Heart left ventricle (tissue), 16 donors: ENCODE data around the gene PDE3A. TPM values are rescaled to one million over a fixed set of nuclear protein-coding genes. Genes with fewer than 3 reads are reported as not detected.

Experiments
- ATAC-seq, 4 donors: fragments of 200-7000 bp; cut with Tn5 transposase; one replicate each; pipeline ENCODE4 v1.9.1; 2020 to 2022; ENCODE audit warnings: moderate library complexity in 4 of 4, mild to moderate bottlenecking in 3 of 4, moderate number of reproducible peaks in 1 of 4
- DNase-seq, 5 donors: peaks; one replicate each; pipeline ENCODE4 v3.0.0-alpha.2; 2020
- H3K27ac ChIP-seq, 12 donors: fragments of 200-600 bp; sonication (generic) in 4 of 12; one replicate each; pipeline versions ENCODE4 v1.5.0 to v1.8.0; 2016 to 2022; ENCODE audit warnings: mild to moderate bottlenecking in 2 of 12
- H3K27me3 ChIP-seq, 9 donors: fragments of 200-600 bp; sonication (generic) in 2 of 9; one replicate each; pipeline versions ENCODE4 v1.5.1 to v1.8.0; 2016 to 2022; ENCODE audit warnings: mild to moderate bottlenecking in 3 of 9
- H3K36me3 ChIP-seq, 9 donors: fragments of 200-600 bp; sonication (generic) in 2 of 9; one replicate each; pipeline versions ENCODE4 v1.5.0 to v1.8.0; 2018 to 2022; ENCODE audit warnings: mild to moderate bottlenecking in 2 of 9
- H3K4me1 ChIP-seq, 12 donors: fragments of 200-600 bp; sonication (generic) in 4 of 12; one replicate each; pipeline versions ENCODE4 v1.5.0 to v1.8.0; 2016 to 2022; ENCODE audit warnings: mild to moderate bottlenecking in 3 of 12
- H3K4me3 ChIP-seq, 12 donors: fragments of 200-600 bp; sonication (generic) in 4 of 12; one replicate each; pipeline versions ENCODE4 v1.5.0 to v1.8.0; 2017 to 2022; ENCODE audit warnings: mild to moderate bottlenecking in 9 of 12, moderate library complexity in 4 of 12
- H3K9me3 ChIP-seq, 12 donors: fragments of 200-600 bp; sonication (generic) in 4 of 12; one replicate each; pipeline versions ENCODE4 v1.5.0 to v1.8.0; 2016 to 2022; ENCODE audit warnings: mild to moderate bottlenecking in 1 of 12
- CTCF ChIP-seq, 12 donors: fragments of 200-600 bp; sonication (generic) in 4 of 12; IDR thresholded peaks; one replicate each; pipeline versions ENCODE4 v1.5.0 to v1.8.0; 2018 to 2022; ENCODE audit warnings: antibody characterized with exemption in 12 of 12, mild to moderate bottlenecking in 5 of 12
- POLR2A ChIP-seq, 2 donors: fragments of 450-650 bp; IDR thresholded peaks; one replicate each; pipeline ENCODE4 v1.6.1; 2017; ENCODE audit warnings: antibody characterized with exemption in 2 of 2, mild to moderate bottlenecking in 2 of 2, moderate library complexity in 2 of 2
- WGBS, 4 donors: extraction: QIAGEN DNeasy Blood & Tissue Kit in 2 of 4; methylation state at CpG; one replicate each; pipeline versions ENCODE4 v1.1.5 to v1.1.7; 2013 to 2018; 5-methylcytosine and 5-hydroxymethylcytosine counted together
- intact Hi-C, 10 donors: fragments of 100-400 bp; cut with DNase I; formaldehyde crosslinking; loops; one replicate each; pipeline versions ENCODE4 v1.11.1 to v1.14.2; 2022
- polyA plus RNA-seq, 2 donors: library from polyadenylated mRNA; stranded (reverse); fragments of 200-250 nt; gene quantifications; one replicate each; pipeline ENCODE4 v1.2.3, GENCODE V29; 2013
- total RNA-seq, 9 donors: library from RNA; depleted of rRNA in 2 of 9; stranded (reverse); fragments of >200 nt in 2 of 9; fragmentation: NEBNext Ultra II Directional in 3 of 9; extraction: Animal tissue kit (Norgen Biotek cat#: 25700) in 3 of 9; gene quantifications; one replicate each; pipeline versions ENCODE4 v1.1.0 to v1.2.4, GENCODE V29; 2016 to 2023
- donor health status: ischemic (EF 13 %, LVEDD 7.1; RV severe dilation, severe dysfunction).
- donor health status: healthy with polysubstance abuse.
- donor health status: DM: no; HTN: yes; CAD: no.
- donor health status: DM: no; HTN: no; CAD: no.
- donor health status: ischemic (EF 25% LVEDD 6.9; RV normal size, moderate dysfunction).
- donor health status: ischemic (EF 25% LVEDD 5.7; RV mildly dilated, moderate dysfunction).
- donor health status: healthy.
- donor health status: DM: yes; HTN: yes; CAD: no.
- donor health status: ischemic (EF 35%, LVEDD 5.7; RV mildly dilated, moderate dysfunction).
- donor health status: nonischemic (EF 11% LVEDD 7.7; RV severe dilation, severe dysfunction).
- donor health status: DM: yes; HTN: yes; CAD: no.
- donor health status: PGD.
- donor health status: ischemic (EF 29% LVEDD 5.4; RV normal size, mild dysfunction).
- donor health status: nonischemic (EF 23%, LVEDD 6.1; RV moderate dilation, normal function).

PDE3A gene
- total and polyA plus RNA-seq, 11 donors: 44.5 to 295 (median 183) TPM

- 92 to 95% (median 94%) methylated on average over 10 of the region's 10 CpGs for WGBS, 4 donors
- H3K4me3 ChIP-seq: no peak overlapping the region
- H3K27ac ChIP-seq: no peak overlapping the region
- H3K9me3 ChIP-seq: no peaks in the 10 kb centered on the region
- H3K27me3 ChIP-seq: no peaks in the 10 kb centered on the region
- H3K36me3 ChIP-seq: no peaks in the 10 kb centered on the region
- TF ChIP-seq POLR2A (IDR thresholded peaks at IDR 0.05) (no peak), CTCF (IDR thresholded peaks at IDR 0.05) (no peak)
- DNase-seq: no peak
- no peak for ATAC-seq
- H3K4me1 ChIP-seq: peaks cover 0 to 37% (median 16%) of the 10 kb centered on the region in 12 donors
- intact Hi-C loops: no loop called here
These were observed 186.7 kb downstream of the PDE3A start for GRCh38 chr12:20555015-20555414.

- intact Hi-C loops: no loop called here
- Histone ChIP-seq H3K27ac (no peak overlapping the region), H3K36me3 (no peaks in the 10 kb centered on the region), H3K9me3 (no peaks in the 10 kb centered on the region), H3K4me1 (peaks cover 0 to 42% (median 18%) of the 10 kb centered on the region in 12 donors), H3K4me3 (no peak overlapping the region), H3K27me3 (no peaks in the 10 kb centered on the region)
- DNase-seq (no peak), ATAC-seq (no peak)
- 67 to 77% (median 70%) methylated on average over 3 of the region's 3 CpGs for WGBS, 4 donors
- no peak for TF ChIP-seq POLR2A (IDR thresholded peaks at IDR 0.05)
These were observed 187.4 kb downstream of the PDE3A start for GRCh38 chr12:20555771-20556170.

GRCh38 chr12:20557096-20557495, 188.8 kb downstream of the PDE3A start:
- intact Hi-C loops: no loop called here
- no peak for DNase-seq
- peaks cover 0 to 53% (median 19%) of the 10 kb centered on the region in 12 donors for H3K4me1 ChIP-seq
- no peaks in the 10 kb centered on the region for H3K9me3 ChIP-seq
- H3K36me3 ChIP-seq: no peaks in the 10 kb centered on the region
- no peaks in the 10 kb centered on the region for H3K27me3 ChIP-seq
- WGBS, 4 donors: 41 to 70% (median 49%) methylated on average over 1 of the region's 1 CpG
- no peak overlapping the region for H3K4me3 ChIP-seq
- H3K27ac ChIP-seq: peak overlapping the region in 1 of 12 donors; percentile 14
- TF ChIP-seq POLR2A (IDR thresholded peaks at IDR 0.05) (no peak), CTCF (IDR thresholded peaks at IDR 0.05) (no peak)
- no peak for ATAC-seq

- intact Hi-C loops: no loop called here
- no peaks in the 10 kb centered on the region for H3K36me3 ChIP-seq
- peak overlapping the region in 11 of 12 donors; percentile 2 to 56 (median 33) for H3K27ac ChIP-seq
- peaks cover 0 to 76% (median 17%) of the 10 kb centered on the region in 12 donors for H3K4me1 ChIP-seq
- TF ChIP-seq POLR2A (IDR thresholded peaks at IDR 0.05) (no peak), CTCF (IDR thresholded peaks at IDR 0.05) (no peak)
- DNase-seq: peak in 1 of 5 donors; percentile 23
- peak overlapping the region in 4 of 12 donors; percentile 4 to 22 (median 12) for H3K4me3 ChIP-seq
- no peaks in the 10 kb centered on the region for H3K27me3 ChIP-seq
- no peaks in the 10 kb centered on the region for H3K9me3 ChIP-seq
- WGBS, 4 donors: 48 to 71% (median 63%) methylated on average over 8 of the region's 8 CpGs
- ATAC-seq: peak; percentile 29 to 63 (median 40)
These were observed 192.6 kb downstream of the PDE3A start for GRCh38 chr12:20560935-20561334.

- H3K27me3 ChIP-seq: no peaks in the 10 kb centered on the region
- H3K27ac ChIP-seq: peak overlapping the region in 5 of 12 donors; percentile 6 to 54 (median 39)
- ATAC-seq (no peak), DNase-seq (no peak)
- intact Hi-C loops: no loop called here
- H3K9me3 ChIP-seq: no peaks in the 10 kb centered on the region
- WGBS, 4 donors: 71 to 79% (median 75%) methylated on average over 3 of the region's 3 CpGs
- H3K36me3 ChIP-seq: no peaks in the 10 kb centered on the region
- peak overlapping the region in 1 of 12 donors; percentile 5 for H3K4me3 ChIP-seq
- peaks cover 0 to 72% (median 16%) of the 10 kb centered on the region in 12 donors for H3K4me1 ChIP-seq
- TF ChIP-seq POLR2A (IDR thresholded peaks at IDR 0.05) (no peak), CTCF (IDR thresholded peaks at IDR 0.05) (no peak)
These were observed 193.5 kb downstream of the PDE3A start for GRCh38 chr12:20561871-20562270.
